NCI-H345 treated with DMSO at 0.1 percent for 48 hours (cell line): ENCODE data around the gene TBC1D3I.
"Not testable (repeated sequence)": the region's sequence is repeated elsewhere in the genome, so short reads cannot be mapped to it uniquely, and the experiment has no call there.

ENCODE experiments used
- DNase-seq: peaks from one replicate; lab custom pipeline; 2025; ENCODE audit not compliant: unreplicated experiment; lab: John Stamatoyannopoulos, UW

TBC1D3I gene

DNA sequence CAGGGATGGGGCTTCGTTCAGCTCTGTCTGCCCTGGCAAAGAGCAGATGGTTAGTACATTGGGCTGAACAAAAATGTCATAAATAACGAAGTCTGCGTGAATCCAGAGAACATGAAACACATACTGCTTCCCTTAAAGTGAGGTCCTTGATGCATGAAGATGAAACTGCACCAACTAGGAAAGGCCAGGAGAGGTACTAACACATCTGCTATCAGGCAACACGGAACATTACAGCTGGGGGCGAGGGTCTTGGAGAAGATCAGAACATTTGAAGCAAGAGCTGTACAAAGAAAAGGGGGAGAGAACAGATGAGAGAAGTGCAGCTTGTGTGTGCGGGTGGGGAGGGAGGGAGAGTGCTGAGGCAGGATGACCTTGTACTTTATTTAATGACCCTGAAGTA, 57.0 kb downstream of the TBC1D3I start:
- DNase-seq, result not testable (repeated sequence)

DNA sequence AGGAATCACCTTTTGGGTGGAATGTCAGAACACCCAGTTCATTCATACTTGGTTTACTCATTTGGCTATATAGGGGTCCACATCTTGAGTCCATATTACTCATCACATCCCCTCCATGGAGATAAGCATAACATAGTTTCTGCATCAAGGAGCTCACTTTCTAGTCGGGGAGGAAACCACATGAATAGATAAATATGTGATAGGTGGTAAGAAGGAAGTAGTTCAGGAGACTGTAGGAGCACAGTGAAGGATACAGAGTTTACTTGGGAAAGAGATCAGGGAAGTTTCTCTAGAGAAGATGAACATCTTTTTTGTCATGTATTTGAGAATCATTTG, 57.9 kb downstream of the TBC1D3I start:
- not testable (repeated sequence) for DNase-seq

DNA sequence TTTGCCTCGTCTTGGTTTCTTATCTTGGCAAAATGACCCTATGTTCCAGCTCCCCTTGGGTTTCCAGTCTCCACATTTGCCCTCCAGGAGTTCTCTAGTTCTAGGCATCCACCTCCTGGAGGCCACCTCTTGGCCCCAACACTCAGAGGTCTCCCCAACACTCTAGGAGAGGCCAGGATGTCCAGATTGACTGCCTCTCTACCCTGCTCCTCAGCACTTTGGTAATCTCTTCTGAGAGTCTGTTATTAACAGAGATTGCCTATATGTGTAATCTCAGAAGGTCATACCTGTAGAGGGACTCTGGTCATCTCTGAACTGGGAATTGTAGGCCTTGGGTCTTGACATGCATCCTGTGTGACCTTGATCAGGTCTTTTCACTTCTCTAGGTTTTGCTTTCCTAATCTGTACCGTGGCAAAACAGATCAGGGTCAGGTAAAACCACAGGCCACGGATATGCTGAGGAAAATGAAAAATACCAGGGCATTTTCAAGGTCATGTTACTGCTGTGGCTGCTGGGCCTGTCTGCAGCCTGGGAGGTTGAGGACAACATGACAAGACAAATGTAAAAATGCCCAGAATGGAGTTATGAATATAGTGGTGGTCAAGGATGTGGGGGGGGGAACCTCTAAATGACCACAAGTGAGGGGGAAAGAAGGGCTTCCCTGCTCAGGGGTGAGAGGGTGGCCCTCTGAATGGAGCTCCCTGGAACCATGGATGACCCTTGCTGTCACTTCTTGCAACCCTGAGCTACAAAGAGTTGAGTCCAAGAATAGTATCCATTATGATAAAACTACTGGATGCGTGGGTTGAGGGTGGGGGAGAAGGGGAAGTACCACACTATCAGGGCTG, 58.5 kb downstream of the TBC1D3I start:
- DNase-seq, result no peak

DNA sequence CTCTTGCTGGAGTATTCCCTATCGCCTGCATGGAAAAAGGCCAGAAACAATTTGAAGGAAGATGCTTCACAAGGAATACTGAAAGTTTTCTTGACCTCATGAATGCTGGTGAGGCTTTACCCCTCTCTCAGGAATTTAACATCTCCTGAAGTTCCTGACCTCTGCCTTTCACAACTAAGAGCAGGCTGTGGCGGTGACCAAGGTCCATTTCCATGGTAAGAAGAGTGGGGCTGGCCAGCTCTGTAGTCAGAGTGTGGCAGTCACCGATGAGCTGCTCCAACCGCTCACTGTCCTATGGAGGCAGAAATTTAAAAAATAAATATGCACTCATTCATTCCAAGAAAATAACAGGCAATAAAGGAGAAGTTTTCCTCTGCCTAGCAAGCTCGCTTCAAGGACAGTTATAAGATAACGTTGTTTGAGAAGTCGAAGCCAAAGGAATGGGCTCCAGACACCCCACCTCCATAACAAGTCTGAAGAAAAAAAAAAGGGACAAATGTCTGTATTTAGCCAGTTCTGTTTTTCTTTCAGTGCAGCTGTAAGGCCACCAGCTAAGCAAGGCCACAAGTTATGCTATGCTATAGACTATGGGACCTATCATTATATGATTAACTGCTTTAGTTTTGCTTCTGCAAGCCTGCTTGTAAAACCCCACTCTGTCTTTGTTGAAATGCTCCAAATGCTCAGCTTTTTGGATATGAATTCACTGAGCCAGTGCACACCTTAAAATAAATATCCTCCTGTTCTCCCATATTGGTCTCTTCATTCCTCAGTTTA, 59.5 kb downstream of the TBC1D3I start:
- no peak for DNase-seq
